Activated naive CD8-positive, alpha-beta T cell (primary cell): ENCODE data around the gene PRR16.
"Not testable (repeated sequence)": the region's sequence is repeated elsewhere in the genome, so short reads cannot be mapped to it uniquely, and the experiment has no call there.

ENCODE experiments used
- H3K27ac Mint-ChIP-seq: one replicate; pipeline ENCODE4 v1.8.0; 2021; ENCODE audit warnings: mixed read lengths
- H3K27me3 Mint-ChIP-seq: one replicate; pipeline ENCODE4 v1.8.0; 2021; ENCODE audit warnings: mixed read lengths
- H3K36me3 Mint-ChIP-seq: one replicate; pipeline ENCODE4 v1.8.0; 2021; ENCODE audit warnings: mixed read lengths
- H3K4me1 Mint-ChIP-seq: one replicate; pipeline ENCODE4 v1.8.0; 2021; ENCODE audit warnings: low read depth, mixed read lengths
- H3K4me3 Mint-ChIP-seq: one replicate; pipeline ENCODE4 v1.8.0; 2021; ENCODE audit warnings: mild to moderate bottlenecking, mixed read lengths
- H3K9me3 Mint-ChIP-seq: one replicate; pipeline ENCODE4 v1.8.0; 2021; ENCODE audit warnings: low read depth, mixed read lengths

PRR16 gene

GRCh38 chr5:120452471-120452870, 11.6 kb upstream of the PRR16 start:
- H3K27me3 Mint-ChIP-seq: no peaks in the 10 kb centered on the region
- no peaks in the 10 kb centered on the region for H3K4me1 Mint-ChIP-seq
- H3K4me3 Mint-ChIP-seq: no peak overlapping the region
- H3K36me3 Mint-ChIP-seq: no peaks in the 10 kb centered on the region
- H3K9me3 Mint-ChIP-seq: no peaks in the 10 kb centered on the region
- H3K27ac Mint-ChIP-seq: no peak overlapping the region

GRCh38 chr5:120454094-120454798, 9.9 kb upstream of the PRR16 start:
- H3K9me3 Mint-ChIP-seq: no peaks in the 10 kb centered on the region
- H3K4me1 Mint-ChIP-seq: peaks cover 3% of the 10 kb centered on the region
- H3K27ac Mint-ChIP-seq: no peak overlapping the region
- no peaks in the 10 kb centered on the region for H3K36me3 Mint-ChIP-seq
- H3K27me3 Mint-ChIP-seq: no peaks in the 10 kb centered on the region
- H3K4me3 Mint-ChIP-seq: no peak overlapping the region

- Mint-ChIP-seq H3K4me3 (no peak overlapping the region), H3K27me3 (no peaks in the 10 kb centered on the region), H3K9me3 (no peaks in the 10 kb centered on the region), H3K27ac (no peak overlapping the region), H3K36me3 (no peaks in the 10 kb centered on the region), H3K4me1 (peaks cover 3% of the 10 kb centered on the region)
Observed at GRCh38 chr5:120456006-120456405, 8.1 kb upstream of the PRR16 start.

GRCh38 chr5:120457839-120458507, 6.1 kb upstream of the PRR16 start:
- Mint-ChIP-seq H3K27ac (no peak overlapping the region), H3K27me3 (peaks cover 6% of the 10 kb centered on the region), H3K36me3 (no peaks in the 10 kb centered on the region), H3K4me3 (peak overlapping the region; percentile 59), H3K4me1 (peaks cover 3% of the 10 kb centered on the region), H3K9me3 (no peaks in the 10 kb centered on the region)

- not testable (repeated sequence) for H3K9me3 Mint-ChIP-seq, H3K27me3 Mint-ChIP-seq, H3K36me3 Mint-ChIP-seq, H3K27ac Mint-ChIP-seq, H3K4me1 Mint-ChIP-seq
- H3K4me3 Mint-ChIP-seq: peak overlapping the region; percentile 59
Observed at GRCh38 chr5:120458508-120458847, 5.6 kb upstream of the PRR16 start.

GRCh38 chr5:120461251-120461650, 2.8 kb upstream of the PRR16 start:
- Mint-ChIP-seq H3K27me3 (peaks cover 15% of the 10 kb centered on the region), H3K4me1 (peaks cover 14% of the 10 kb centered on the region), H3K36me3 (no peaks in the 10 kb centered on the region), H3K27ac (no peak overlapping the region), H3K4me3 (no peak overlapping the region), H3K9me3 (no peaks in the 10 kb centered on the region)

- Mint-ChIP-seq H3K27ac (no peak overlapping the region), H3K9me3 (no peaks in the 10 kb centered on the region), H3K4me3 (peak overlapping the region; percentile 59), H3K4me1 (peaks cover 12% of the 10 kb centered on the region), H3K36me3 (no peaks in the 10 kb centered on the region), H3K27me3 (peaks cover 17% of the 10 kb centered on the region)
Observed at GRCh38 chr5:120463006-120463680, 957 bp upstream of the PRR16 start.

GRCh38 chr5:120464627-120465435, 731 bp downstream of the PRR16 start:
- Mint-ChIP-seq H3K4me3 (peak overlapping the region; percentile 73), H3K27me3 (peaks cover 19% of the 10 kb centered on the region)

GRCh38 chr5:120465436-120465961, 1.4 kb downstream of the PRR16 start:
- H3K9me3 Mint-ChIP-seq: no peaks in the 10 kb centered on the region
- H3K4me1 Mint-ChIP-seq: peaks cover 12% of the 10 kb centered on the region
- H3K27ac Mint-ChIP-seq: no peak overlapping the region
- no peaks in the 10 kb centered on the region for H3K36me3 Mint-ChIP-seq
- H3K27me3 Mint-ChIP-seq: peaks cover 19% of the 10 kb centered on the region
- H3K4me3 Mint-ChIP-seq: no peak overlapping the region

More at GRCh38 chr5:120464627-120465435, 731 bp downstream of the PRR16 start:
- Mint-ChIP-seq H3K4me1 (peaks cover 12% of the 10 kb centered on the region), H3K9me3 (no peaks in the 10 kb centered on the region), H3K27ac (no peak overlapping the region), H3K36me3 (no peaks in the 10 kb centered on the region)

- H3K36me3 Mint-ChIP-seq: no peaks in the 10 kb centered on the region
- peaks cover 12% of the 10 kb centered on the region for H3K4me1 Mint-ChIP-seq
- H3K9me3 Mint-ChIP-seq: no peaks in the 10 kb centered on the region
- H3K27me3 Mint-ChIP-seq: peaks cover 19% of the 10 kb centered on the region
- H3K4me3 Mint-ChIP-seq: no peak overlapping the region
- H3K27ac Mint-ChIP-seq: no peak overlapping the region
Observed at GRCh38 chr5:120466341-120467006, 2.4 kb downstream of the PRR16 start.

- Mint-ChIP-seq H3K9me3 (no peaks in the 10 kb centered on the region), H3K4me3 (no peak overlapping the region), H3K36me3 (no peaks in the 10 kb centered on the region), H3K27ac (no peak overlapping the region), H3K27me3 (peaks cover 2% of the 10 kb centered on the region), H3K4me1 (no peaks in the 10 kb centered on the region)
Observed at GRCh38 chr5:120471971-120472370, 7.9 kb downstream of the PRR16 start.

GRCh38 chr5:120472911-120473310, 8.8 kb downstream of the PRR16 start:
- peaks cover 2% of the 10 kb centered on the region for H3K27me3 Mint-ChIP-seq
- no peaks in the 10 kb centered on the region for H3K4me1 Mint-ChIP-seq
- no peaks in the 10 kb centered on the region for H3K36me3 Mint-ChIP-seq
- no peak overlapping the region for H3K27ac Mint-ChIP-seq
- no peak overlapping the region for H3K4me3 Mint-ChIP-seq
- H3K9me3 Mint-ChIP-seq: no peaks in the 10 kb centered on the region

- Mint-ChIP-seq H3K27ac (no peak overlapping the region), H3K36me3 (no peaks in the 10 kb centered on the region), H3K4me3 (no peak overlapping the region), H3K9me3 (no peaks in the 10 kb centered on the region), H3K27me3 (peaks cover 2% of the 10 kb centered on the region), H3K4me1 (no peaks in the 10 kb centered on the region)
Observed at GRCh38 chr5:120473332-120473731, 9.2 kb downstream of the PRR16 start.

GRCh38 chr5:120476063-120476462, 12.0 kb downstream of the PRR16 start:
- Mint-ChIP-seq H3K4me3 (no peak overlapping the region), H3K4me1 (no peaks in the 10 kb centered on the region), H3K27ac (no peak overlapping the region), H3K27me3 (no peaks in the 10 kb centered on the region), H3K36me3 (no peaks in the 10 kb centered on the region), H3K9me3 (no peaks in the 10 kb centered on the region)
